C1 segment of cervical spinal cord (tissue), 14 donors: ENCODE measurements around the gene ZNF750.

Experiments
- DNase-seq, 14 donors: peaks; one replicate each; lab custom pipeline; 2025; lab: John Stamatoyannopoulos, UW

Gene ZNF750

DNA sequence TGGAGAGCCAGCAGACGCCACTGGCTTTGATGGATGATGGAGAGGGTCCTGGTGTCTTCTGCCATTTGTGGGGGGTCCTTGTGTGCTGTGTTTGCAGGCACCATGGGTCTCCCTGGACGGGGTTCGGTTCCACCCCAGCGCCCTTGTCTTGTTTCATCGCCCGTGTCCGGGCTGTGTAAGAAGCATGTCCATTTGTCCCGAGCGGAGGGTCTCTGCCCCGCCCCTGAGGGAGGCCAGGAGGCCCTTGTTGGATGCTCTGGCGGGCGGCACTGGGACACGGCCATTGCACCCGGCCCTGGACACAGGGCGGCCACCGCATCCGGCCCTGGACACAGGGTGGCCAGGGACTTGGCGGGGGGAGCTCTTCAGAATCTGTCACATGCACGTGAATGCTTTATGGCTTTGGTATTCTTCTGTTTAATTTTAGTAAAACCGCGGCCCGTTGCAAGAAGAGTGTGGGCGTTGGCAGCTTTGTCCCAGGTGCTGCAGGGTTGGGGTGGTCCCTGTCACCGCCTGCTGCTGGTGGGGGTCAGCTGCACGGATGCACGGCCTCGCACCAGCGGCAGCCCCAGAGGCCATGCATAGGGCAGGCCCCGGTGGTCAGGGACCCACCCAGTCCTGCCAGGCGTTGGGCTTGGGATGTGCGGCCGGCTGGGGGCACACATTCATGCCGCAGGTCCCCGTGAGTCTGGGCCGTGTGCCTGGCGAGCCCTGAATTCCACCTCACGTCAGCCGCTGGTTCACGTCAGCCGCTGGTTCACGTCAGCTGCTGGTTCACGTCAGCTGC lies 21.0 kb upstream of the ZNF750 start:
- no peak for DNase-seq

DNA sequence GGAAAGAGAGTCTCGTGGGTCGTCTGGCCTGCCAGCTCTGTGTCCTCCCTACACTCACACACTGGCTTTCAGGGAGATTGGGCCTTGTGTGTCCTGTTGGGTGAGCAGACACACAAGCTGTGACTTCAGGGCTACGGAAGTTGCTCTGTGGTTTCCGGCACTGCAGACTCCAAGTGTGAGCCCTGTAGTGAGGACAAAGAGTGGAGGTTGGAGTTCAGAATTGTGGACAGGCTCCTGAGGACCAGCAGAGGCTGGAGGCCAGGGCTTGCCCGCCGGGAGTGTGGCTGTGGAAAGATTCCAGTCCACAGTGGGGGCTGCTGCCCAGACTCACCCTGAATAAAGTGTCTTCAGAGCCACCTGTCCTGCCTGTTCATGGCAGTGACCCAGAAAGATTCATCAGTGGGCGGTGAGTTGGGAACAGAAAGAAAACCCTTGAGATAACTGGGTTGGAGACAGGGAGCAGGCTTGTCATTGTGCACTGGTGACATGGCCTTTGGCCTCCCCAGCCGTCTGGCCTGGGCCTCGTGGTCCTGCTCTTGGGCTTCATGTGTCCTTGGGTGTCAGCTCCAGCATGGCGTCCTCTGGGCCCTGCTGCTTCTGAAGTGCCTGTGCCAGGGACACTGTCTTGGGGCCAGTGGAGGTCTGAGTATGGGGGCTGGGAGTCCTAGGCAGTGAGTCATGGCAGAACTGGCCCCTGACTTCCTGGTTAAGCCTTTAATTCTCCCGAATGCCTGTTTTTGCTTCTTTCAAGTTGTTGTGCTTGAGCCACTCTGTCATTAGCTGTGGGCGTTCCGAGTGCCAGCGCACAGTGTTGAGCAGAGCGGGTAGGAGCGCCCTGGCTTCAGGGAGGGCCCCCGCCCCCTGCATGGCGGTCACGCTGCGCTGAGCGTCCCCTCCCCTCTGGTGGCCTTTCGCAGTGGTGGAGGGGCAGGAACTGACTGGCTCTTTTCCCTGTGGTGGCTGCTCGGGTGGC lies 19.9 kb upstream of the ZNF750 start:
- peak in 3 of 14 donors; percentile 18 to 73 (median 32) for DNase-seq

DNA sequence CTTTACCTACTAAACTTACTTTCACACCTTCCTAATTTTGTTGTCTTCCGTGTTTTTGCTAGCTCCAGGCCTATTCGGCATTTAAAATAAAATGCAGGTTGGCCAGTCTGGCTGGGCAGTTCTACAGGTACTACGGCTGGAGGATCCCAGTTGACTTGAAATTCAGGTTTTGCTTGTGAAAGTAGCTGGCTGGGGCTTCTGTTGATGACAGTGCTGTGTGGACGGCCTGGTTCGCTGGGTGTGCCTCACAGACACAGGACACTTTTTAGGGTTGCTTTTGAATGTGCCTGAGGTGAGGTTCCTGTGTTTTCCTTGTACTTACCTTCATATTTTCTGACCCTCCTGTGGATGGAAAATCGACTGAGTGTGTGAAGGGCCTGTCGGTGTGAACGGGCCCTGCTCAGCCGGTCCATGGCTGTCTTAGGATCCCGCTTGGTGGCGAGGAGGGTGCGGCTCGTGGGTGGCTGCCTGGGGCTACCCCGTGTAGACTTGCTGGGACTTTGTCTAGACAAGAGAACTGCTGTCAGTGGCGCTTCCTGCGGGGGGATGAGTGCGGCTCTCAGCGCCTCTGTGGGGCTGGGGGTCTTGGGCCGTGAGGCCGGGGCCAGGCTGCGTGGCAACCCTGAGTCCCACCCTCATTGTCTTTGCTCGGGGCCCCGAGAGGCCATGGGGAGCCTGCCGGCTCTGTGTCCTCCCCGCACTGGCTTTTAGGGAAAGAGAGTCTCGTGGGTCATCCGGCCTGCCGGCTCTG lies 18.7 kb upstream of the ZNF750 start:
- no peak for DNase-seq

DNA sequence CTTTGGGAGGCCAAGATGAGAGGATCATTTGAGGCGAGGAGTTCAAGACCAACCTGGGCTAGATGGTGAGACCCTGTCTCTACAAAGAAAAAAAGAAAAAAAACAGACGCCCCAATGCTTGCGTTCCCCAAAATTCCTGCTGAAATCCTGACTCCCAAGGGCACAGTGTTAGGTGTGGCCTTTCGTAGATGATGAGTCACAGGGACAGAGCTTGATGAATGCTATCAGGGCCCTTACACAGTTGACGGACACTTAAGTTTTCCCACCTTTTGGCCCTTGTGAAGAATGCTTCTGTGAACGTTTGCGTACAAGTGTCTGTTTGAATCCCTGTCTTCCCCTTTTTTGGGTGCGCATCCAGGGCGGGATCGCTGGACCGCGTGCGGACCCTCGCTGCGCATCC lies 16.5 kb upstream of the ZNF750 start:
- DNase-seq, result no peak

DNA sequence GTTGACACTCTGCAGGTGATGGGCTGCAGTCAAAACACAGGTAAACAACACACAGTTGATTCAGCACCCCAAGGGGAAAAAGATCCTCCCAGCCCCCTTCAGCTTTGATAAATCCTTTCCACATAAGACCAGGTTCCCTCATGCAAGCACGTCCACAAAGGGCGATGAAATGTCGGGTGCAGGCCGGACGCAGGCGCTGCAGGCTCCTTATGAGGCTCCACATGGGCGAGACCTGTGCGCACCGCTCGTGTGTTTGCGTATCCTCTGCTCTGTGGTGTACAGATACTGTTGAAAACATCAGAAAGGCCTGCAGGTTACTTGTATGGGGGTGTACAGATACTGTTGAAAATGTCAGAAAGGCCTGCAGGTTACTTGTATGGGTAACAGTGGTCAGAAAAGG lies 14.4 kb upstream of the ZNF750 start:
- no peak for DNase-seq

DNA sequence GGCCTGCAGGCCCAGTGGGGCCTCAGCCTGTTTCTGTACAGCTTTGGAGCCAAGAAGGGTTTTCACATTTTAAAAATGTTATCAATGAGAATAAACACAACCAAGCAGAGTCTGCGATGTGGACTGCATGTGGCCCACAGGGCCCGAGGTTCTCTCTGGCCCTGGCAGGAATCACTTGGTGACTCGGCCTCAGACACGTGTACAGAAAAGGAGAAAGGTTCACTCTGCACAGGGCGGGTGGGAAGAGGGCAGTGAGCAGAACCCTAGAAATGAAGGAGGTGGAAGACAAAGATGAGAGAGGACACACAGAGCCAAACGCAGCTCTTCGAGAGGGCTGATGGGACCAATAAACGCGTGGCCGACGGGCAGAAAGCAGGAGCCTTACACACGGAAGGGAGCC lies 11.6 kb upstream of the ZNF750 start:
- no peak for DNase-seq

DNA sequence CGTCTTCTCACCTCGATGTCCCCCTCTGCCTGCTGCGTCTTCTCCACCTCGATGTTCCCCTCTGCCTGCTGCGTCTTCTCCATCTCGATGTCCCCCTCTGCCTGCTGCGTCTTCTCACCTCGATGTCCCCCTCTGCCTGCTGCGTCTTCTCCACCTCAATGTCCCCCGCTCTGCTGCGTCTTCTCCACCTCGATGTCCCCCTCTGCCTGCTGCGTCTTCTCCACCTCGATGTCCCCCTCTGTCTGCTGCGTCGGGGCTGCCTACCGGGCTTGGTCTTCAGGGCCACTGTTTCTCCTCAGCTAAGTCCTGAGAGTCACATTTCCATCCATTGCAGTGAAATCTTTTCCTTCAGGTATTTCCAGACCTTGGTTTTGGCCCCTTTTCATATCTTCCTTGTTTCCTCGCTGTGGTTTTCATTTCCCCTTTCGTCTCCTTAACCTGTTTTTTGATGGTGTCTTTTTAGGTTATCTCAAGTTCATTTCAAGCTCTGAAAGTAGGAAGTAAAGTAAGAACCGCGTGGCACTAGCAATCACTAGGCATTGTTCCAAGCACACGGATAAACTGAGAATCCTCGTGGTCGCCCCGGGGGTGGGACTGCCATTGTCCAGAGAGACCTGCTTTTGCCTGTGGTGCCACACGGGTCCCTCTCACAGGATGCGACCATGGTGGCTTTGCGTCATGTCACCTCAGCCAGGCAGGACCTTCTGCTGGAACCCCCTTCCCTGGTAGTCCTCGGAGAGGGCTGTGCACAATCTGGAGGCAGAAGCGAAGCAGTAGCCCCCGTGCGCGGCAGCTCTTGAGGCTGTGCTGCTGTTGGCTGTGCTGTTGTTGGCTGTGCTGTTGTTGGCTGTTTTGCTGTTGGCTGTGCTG lies 9.5 kb upstream of the ZNF750 start:
- DNase-seq, result no peak

DNA sequence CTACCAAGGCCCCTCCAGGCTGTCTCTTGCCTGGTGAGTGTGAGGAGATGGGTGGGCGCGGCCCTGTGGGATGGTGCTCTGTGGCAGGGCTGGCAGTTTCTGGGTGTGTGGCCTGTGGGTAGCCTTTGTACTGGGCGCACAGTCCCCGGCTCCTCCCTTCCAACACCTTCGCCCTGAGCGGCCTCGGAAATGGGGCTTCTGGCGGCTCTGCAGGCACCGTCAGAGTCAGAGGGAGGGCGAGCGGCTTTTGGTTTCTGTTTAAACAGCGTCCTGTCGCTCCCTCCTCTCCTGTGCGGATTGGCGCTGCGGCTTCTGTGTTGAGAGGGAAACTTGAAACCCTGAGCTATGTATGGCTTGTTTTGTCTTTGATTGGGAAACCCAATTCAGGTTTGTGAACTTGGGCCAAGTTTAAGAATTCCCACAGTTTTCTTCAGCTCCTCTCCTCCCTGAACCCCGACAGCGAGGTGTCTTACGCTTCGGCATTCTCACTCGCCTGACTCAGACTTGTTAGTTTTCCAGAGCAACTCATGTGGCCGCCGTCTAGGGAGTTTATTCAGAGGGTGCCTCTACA lies 8.3 kb upstream of the ZNF750 start:
- DNase-seq, result no peak

DNA sequence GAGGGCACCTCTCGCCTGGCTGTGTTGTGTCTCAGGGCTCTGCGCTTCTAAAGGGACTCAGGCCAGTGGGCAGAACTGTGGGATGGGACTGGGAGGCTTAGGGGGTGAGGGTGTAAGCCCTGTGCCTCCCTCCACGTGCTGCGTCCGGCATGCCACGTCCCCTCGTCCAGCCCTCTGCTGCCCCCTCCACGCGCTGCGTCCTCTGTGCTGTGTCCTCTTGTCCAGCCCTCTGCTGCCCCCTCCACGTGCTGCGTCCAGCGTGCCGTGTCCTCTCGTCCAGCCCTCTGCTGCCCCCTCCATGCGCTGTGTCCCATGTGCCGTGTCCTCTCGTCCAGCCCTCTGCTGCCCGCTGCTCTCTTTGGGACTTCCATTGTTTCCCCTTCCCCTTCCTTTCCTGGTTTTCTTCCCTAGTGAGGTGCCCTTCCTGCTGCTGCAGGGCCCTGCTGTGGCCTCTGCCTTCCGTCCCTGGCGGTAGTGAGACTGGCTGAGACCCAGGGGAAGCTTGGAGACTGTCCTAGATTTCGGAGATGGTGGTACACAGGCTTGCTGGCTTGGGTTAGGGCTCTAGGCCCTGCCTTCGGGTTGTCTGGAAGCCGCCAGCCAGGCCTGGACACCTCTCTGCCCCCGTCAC lies 6.4 kb upstream of the ZNF750 start:
- peak in 2 of 14 donors; percentile 8 to 15 for DNase-seq

DNA sequence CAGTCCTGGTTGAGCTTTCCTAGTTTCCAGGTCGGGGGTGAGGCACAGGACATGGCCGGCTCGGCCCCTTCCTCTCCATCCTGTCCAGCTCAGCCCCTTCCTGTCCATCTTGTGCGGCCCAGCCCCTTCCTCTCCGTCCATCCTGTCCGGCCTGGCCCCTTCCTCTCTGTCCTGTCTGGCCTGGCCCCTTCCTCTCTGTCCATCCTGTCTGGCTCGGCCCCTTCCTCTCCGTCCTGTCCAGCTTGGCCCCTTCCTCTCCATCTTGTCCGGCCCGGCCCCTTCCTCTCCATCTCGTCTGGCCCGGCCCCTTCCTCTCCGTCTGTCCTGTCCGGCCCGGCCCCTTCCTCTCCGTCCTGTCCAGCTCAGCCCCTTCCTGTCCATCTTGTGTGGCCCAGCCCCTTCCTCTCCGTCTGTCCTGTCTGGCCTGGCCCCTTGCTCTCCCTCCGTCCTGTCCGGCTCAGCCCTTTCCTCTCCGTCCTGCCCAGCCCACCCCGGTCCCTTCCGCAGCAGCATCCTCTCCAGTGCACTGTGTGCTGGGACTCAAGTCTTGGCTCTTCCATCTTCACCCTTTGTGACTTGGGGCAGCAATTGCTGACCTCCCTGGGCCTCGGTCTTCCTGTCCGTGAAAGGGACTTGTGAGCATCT lies 5.5 kb upstream of the ZNF750 start:
- DNase-seq, result peak in 1 of 14 donors; percentile 25

DNA sequence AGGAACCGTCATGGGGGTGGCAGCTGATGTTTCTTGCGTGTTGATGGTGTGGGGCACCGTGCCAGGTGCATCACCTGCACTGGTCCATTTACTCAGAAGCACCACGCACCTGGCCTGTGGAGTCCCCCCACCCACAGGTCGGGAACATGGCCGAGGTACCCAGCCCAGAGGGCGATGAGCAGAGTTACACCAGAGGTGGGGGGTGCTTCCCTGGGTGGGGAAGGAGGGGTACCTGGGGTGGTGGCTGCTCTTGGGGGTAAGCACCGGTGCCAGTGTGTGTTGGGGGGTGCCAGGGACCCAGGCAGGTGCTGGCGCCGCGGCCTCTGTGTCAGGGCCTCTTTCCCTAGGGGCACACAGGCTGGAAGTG lies 5.0 kb upstream of the ZNF750 start:
- DNase-seq, result no peak

DNA sequence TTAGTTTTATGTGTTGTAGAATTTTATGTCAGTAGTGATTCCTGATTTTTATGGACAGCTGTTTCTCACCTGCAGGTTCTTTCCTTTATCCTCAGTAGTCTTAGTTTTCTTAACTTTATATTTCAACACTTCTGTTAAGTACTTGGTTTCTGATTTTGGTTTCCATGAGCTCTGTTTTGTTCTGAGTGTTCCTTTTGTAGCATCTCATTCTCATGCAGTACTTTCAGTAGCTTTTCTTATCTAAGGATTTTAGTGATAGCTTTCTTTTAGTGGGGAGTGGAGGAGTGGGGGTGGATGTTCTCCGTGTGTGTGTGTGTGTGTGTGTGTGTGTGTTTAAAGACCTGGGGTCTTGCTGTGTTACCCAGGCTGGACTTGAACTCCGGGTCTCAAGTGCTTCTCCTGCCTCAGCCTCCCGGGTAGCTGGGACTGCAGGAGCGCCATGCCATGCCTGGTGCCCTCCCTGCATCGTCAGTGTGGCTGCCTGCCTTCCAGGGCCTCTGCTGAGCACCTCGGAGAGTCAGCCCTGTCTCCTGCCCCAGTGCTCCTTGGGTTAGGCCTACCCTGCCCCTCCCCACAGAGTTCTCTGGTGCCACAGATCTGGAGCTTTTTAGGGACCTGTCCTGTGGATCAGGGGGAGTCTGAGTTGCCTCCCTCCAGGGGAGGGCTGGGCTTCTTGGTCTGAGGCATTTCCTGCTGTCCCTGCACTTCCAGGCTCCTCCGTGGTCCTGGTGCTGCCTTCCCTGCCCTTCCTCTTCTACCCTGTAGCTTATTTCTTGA lies 4.3 kb upstream of the ZNF750 start:
- DNase-seq, result no peak

DNA sequence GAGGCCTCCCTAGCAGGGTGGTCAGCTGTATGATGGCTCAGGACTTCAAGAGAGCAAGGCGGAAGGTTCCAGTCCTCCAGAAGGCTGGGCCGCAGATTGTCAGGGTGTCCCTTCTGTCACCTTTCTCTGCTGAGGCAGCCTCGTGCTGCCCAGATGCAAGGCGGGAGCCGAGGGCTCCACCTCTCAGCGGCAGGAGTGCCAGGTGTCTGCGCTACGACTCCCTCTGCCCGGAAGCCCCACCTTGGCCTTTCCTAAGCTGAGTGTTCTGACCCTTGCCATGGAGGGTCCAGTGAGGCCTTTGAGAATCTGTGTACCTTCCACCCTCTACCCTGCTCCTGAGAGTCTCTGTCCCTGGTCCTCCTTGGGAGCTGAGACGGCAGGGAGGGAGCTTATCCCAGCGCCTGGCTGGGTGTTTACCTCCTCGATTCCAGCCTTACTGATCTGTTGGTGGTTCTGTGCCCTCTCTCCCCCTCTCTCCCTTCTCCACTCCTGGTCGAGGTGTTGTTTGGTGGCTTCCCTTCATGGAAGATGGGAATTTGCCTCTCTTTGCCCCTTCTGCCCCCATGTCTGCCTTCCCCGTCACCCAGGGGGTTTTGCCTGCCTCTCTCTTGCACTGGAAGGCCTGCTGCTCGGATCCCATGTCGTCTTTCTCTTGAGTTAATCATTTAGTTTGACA lies 2.2 kb upstream of the ZNF750 start:
- DNase-seq, result no peak

DNA sequence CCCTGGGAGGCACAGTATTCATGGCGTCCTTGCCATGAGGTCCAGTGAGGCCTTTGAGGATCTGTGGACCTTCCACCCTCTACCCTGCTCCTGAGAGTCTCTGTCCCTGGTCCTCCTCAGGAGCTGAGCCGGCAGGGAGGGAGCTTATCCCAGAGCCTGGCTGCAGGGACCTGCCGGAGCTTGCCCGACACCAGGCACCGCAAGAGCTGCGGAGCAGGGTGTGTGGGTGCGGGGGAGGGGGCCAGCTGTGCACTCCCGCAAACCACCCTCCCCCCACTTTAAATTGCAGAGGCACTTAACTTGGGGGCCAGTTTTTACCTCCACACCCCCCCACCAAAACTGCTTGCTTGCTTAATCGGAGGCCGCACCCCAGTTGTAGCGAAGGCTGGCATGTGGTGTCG lies 609 bp upstream of the ZNF750 start:
- DNase-seq, result no peak

DNA sequence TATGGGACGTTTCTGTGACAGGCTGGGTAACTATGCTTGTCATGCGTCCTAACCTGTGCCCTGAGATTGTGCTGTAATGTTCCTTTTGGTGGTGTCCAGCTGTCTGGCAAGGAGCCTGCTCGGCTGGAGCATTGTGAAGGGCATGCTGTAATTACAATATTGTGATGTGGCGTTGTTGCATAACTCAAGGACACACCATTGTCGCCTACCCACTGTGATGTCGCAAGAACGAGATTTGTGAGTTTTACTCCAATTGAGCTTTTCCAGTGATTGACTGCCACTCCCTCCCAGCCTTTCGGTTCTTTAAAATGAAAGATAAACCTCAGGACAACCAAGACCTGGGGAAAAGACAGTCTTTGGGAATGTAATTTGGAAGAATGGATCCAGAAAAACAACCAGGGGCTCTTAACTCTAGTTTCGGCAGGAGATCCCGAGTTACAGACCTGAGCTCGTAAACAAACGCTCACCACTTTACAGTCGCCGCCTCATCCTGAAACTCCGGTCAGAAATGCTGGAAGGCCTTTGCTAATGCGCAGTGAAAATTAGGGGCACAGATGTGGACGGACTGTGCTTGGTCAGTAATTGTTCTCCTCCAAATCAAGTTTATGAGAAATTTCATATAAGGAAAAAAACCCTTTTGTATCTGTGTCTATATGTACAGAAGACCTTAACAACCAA lies 1.3 kb downstream of the ZNF750 start:
- DNase-seq, result no peak

DNA sequence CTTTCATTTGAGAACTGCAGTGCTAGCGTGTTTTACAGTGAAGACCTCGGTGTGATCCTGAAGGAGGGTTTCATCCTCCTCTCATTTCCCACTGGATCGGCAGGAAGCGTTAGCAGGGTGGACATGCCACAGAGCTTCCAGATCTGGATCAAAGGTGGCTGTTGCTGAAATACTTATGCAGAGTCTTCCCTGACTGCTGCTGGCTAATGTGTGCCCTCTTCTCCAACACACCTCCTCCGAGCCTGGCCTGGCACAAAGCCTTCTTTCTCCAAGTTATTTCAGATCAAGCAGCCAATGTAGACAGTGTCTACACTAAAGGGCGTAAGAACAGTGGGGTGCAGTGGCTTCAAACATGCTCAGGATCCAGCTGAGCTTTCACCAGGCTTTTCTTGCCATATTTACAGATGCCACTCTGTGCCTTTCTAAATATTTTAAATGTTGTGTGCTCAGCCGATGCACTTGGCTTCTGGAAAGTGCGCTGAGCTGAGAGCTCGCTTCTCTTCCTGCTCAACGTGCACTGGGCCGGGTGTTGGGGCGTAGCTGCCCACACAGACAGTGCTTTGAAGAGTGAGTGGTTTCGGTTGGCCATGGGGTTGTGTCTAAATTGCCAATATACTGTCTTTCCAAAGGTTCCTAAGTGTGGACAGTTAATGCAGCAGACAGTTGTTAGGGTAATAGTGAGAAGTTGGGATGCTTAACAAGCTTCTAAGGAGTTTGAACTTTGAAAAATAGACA lies 2.1 kb downstream of the ZNF750 start:
- no peak for DNase-seq

DNA sequence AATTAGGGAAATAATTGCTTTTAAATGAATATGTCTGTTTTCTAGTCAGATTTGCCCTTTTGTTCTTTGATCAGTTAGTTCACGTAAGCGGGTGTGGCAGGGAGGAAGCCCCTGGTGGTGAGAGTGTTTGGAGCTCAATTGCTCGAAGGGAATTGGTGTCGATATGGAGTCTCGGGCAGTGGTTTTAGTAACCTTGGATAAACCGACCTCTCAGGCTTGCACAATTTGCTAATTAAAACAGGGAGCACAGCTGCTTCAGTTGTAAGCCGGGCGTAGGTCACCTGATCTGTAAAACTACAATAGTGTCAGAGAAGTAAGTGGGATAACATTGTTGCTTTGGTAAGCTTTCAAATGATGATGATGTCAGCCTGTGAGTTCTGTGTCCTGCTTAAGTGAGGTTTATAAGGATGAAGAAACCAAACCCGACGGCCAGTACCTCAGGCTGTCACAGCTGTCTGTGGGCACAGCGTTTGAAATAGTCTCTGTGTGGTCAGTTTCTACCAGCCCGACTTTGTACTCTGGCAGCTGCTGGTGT lies 2.9 kb downstream of the ZNF750 start:
- no peak for DNase-seq
